NCI-H2196 treated with DMSO at 0.1 percent for 48 hours (cell line): ENCODE measurements around the gene FOXS1.
"Not testable (repeated sequence)": the region's sequence is repeated elsewhere in the genome, so short reads cannot be mapped to it uniquely, and the experiment has no call there.

Experiments
- DNase-seq: peaks from one replicate; lab custom pipeline; 2025; ENCODE audit not compliant: unreplicated experiment; lab: John Stamatoyannopoulos, UW

FOXS1 gene

GRCh38 chr20:31824125-31824485, 21.3 kb downstream of the FOXS1 start:
- no peak for DNase-seq

- DNase-seq, result no peak
Observed at GRCh38 chr20:31823360-31824124, 21.9 kb downstream of the FOXS1 start.

- DNase-seq, result peak; percentile 93
Observed at GRCh38 chr20:31822421-31823330, 22.7 kb downstream of the FOXS1 start.

GRCh38 chr20:31821427-31821826, 24.0 kb downstream of the FOXS1 start:
- no peak for DNase-seq

GRCh38 chr20:31820228-31820627, 25.2 kb downstream of the FOXS1 start:
- DNase-seq, result no peak

GRCh38 chr20:31819083-31819784, 26.2 kb downstream of the FOXS1 start, which contains the start of gene MYLK2:
Gene MYLK2 (plus strand): TSS chr20:31819356. CDS start chr20:31819581, 225 bp downstream.
- DNase-seq, result peak; percentile 18

- DNase-seq, result no peak
Observed at GRCh38 chr20:31818376-31818908, 27.0 kb downstream of the FOXS1 start.

GRCh38 chr20:31817461-31817860, 27.9 kb downstream of the FOXS1 start:
- no peak for DNase-seq

GRCh38 chr20:31816221-31816620, 29.2 kb downstream of the FOXS1 start:
- DNase-seq, result no peak

GRCh38 chr20:31815408-31816188, 29.8 kb downstream of the FOXS1 start:
- no peak for DNase-seq

GRCh38 chr20:31814142-31814541, 31.3 kb downstream of the FOXS1 start:
- not testable (repeated sequence) for DNase-seq

- DNase-seq, result no peak
Observed at GRCh38 chr20:31813611-31814010, 31.8 kb downstream of the FOXS1 start.

GRCh38 chr20:31811796-31812728, 33.3 kb downstream of the FOXS1 start:
- DNase-seq, result no peak

GRCh38 chr20:31811198-31811597, 34.2 kb downstream of the FOXS1 start:
- DNase-seq, result no peak

GRCh38 chr20:31809661-31810060, 35.7 kb downstream of the FOXS1 start:
- no peak for DNase-seq

- no peak for DNase-seq
Observed at GRCh38 chr20:31808481-31808880, 36.9 kb downstream of the FOXS1 start.

- DNase-seq, result no peak
Observed at GRCh38 chr20:31806564-31807355, 38.6 kb downstream of the FOXS1 start.

- no peak for DNase-seq
Observed at GRCh38 chr20:31803552-31804291, 41.7 kb downstream of the FOXS1 start.
